Measurements from ENCODE around the gene PTRHD1. TPM values are rescaled to one million over a fixed set of nuclear protein-coding genes. Genes with fewer than 3 reads are reported as not detected.

The PTRHD1 gene
- total RNA-seq, 1 donor, result 33.4 TPM

DNA sequence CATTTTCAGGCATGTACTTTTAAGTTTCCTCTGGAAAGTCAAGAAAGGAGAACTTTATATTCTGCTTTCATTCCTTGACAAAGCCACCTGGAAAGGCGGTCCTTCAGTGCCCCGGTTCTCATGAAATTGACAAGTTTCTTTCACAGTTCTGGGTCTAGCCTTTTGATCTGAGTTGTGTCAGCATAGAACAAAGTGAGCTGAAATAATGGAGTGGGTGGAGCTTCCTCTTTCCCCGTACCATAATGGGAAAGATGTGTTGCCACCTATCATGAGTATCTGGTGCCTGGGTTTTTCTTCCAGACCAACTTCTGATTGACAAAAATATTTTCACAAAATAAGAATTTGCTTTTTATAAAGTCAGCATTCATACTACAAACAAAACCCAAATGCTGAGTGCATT, 49.3 kb downstream of the PTRHD1 start:
- DNase-seq (ENCODE audit: low read depth), result no peak
- TF ChIP-seq, protein P1, sequence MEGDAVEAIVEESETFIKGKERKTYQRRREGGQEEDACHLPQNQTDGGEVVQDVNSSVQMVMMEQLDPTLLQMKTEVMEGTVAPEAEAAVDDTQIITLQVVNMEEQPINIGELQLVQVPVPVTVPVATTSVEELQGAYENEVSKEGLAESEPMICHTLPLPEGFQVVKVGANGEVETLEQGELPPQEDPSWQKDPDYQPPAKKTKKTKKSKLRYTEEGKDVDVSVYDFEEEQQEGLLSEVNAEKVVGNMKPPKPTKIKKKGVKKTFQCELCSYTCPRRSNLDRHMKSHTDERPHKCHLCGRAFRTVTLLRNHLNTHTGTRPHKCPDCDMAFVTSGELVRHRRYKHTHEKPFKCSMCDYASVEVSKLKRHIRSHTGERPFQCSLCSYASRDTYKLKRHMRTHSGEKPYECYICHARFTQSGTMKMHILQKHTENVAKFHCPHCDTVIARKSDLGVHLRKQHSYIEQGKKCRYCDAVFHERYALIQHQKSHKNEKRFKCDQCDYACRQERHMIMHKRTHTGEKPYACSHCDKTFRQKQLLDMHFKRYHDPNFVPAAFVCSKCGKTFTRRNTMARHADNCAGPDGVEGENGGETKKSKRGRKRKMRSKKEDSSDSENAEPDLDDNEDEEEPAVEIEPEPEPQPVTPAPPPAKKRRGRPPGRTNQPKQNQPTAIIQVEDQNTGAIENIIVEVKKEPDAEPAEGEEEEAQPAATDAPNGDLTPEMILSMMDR (IDR thresholded peaks at IDR 0.05; ENCODE audit: insufficient read depth, low read length), result no peak
- no peak overlapping the region for H3K4me3 ChIP-seq (ENCODE audit: low read depth, low read length)

DNA sequence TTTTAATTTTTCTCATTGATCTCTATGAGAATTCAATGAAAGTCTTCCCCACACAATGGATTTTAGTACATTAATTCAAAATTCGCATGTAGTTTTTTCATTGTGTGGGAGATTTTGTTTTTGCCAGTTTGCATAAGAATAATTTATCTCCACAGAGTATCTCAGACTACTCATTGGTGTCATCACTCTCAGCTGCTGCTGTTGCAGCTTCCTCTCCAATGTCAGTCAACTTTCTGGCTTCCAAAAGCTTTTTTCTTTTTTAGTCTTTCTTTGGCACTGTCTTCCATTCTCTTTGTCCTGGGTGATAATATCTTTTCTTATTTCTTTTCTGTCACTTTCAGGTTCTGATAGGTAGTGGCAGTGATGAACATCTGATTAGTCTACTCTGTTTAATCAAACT, 50.5 kb downstream of the PTRHD1 start:
- DNase-seq (ENCODE audit: low read depth), result no peak
- H3K4me3 ChIP-seq (ENCODE audit: low read depth, low read length), result no peak overlapping the region
- TF ChIP-seq, protein P1 (IDR thresholded peaks at IDR 0.05; ENCODE audit: insufficient read depth, low read length), result no peak

DNA sequence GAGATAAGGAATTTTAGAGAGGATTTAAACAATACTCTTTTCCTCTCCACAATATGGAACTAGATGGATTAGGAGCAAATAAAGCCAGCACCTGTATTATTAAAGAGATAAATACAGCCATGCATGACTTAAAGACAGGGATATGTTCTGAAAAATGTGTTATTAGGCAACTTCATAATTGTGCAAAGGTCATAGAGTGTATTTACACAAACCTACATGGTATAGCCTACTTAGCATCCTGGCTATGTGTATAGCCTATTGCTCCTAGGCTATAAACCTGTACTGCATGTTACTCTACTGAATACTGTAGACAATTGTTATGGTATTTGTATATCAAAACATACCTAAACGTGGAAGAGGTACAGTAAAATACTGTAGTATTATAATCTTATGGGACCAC, 53.0 kb downstream of the PTRHD1 start:
- TF ChIP-seq, protein P1 (IDR thresholded peaks at IDR 0.05; ENCODE audit: insufficient read depth, low read length), result no peak
- no peak for DNase-seq (ENCODE audit: low read depth)
- H3K4me3 ChIP-seq (ENCODE audit: low read depth, low read length), result no peak overlapping the region

Other genes starting within 250 kb of the PTRHD1 start
- gene CENPO, start within 50 bp of the PTRHD1 start, total RNA-seq (ENCODE audit: low replicate concordance), result 5.5 and 35.3 TPM in 2 replicates
- gene ADCY3, start 126.8 kb upstream of the PTRHD1 start, total RNA-seq (ENCODE audit: low replicate concordance), result 42.0 and 50.3 TPM in 2 replicates
- gene DNAJC27, start 178.6 kb upstream of the PTRHD1 start, total RNA-seq (ENCODE audit: low replicate concordance), result 3.8 and 5.6 TPM in 2 replicates
- 0.99 and 1.1 TPM in 2 replicates for gene EFR3B, start 248.7 kb upstream of the PTRHD1 start, total RNA-seq (ENCODE audit: low replicate concordance)

Data from fibroblast of the aortic adventitia (primary cell).